Measurements from ENCODE around the gene RPL10.
A peak's percentile ranks its signal among the peaks of the same experiment; 100 is the strongest.

The RPL10 gene

GRCh38 chrX:154367474-154368308 is 30.5 kb upstream of the RPL10 start:
- peaks cover 24% of the 10 kb centered on the region for H3K4me1 ChIP-seq (ENCODE audit: low read depth, poor library complexity, severe bottlenecking)
- peak overlapping the region; percentile 69; the same call in 1 of the 2 replicates for H3K9ac ChIP-seq
- H3K27ac ChIP-seq: peak overlapping the region; percentile 54
- H3K27me3 ChIP-seq (ENCODE audit: insufficient read depth, low read depth): no peaks in the 10 kb centered on the region
- TF ChIP-seq CTCF (conservative IDR thresholded peaks at IDR 0.05; ENCODE audit: low read depth, low read length): no peak
- no peaks in the 10 kb centered on the region; the same call in 1 of the 2 replicates for H3K36me3 ChIP-seq (ENCODE audit: insufficient read depth)
- H2AFZ ChIP-seq (ENCODE audit: low read depth): no peak overlapping the region
- no peak overlapping the region for H3K4me3 ChIP-seq (IDR thresholded peaks at IDR 0.05; ENCODE audit: insufficient read depth, low read depth, low read length)
- peaks cover 44% of the 10 kb centered on the region for H3K79me2 ChIP-seq (ENCODE audit: insufficient read depth, low read depth)
- H3K4me2 ChIP-seq: no peak overlapping the region
- no peaks in the 10 kb centered on the region for H4K20me1 ChIP-seq (ENCODE audit: insufficient read depth)

GRCh38 chrX:154368630-154369448 is 29.3 kb upstream of the RPL10 start:
- TF ChIP-seq CTCF (conservative IDR thresholded peaks at IDR 0.05; ENCODE audit: low read depth, low read length): no peak
- Histone ChIP-seq H3K4me2 (peak overlapping the region; percentile 48; the same call in 1 of the 2 replicates), H3K4me1 (ENCODE audit: low read depth, poor library complexity, severe bottlenecking) (peaks cover 35% of the 10 kb centered on the region), H4K20me1 (ENCODE audit: insufficient read depth) (no peaks in the 10 kb centered on the region), H3K27ac (peak overlapping the region; percentile 54), H3K9ac (peak overlapping the region; percentile 69; the same call in 1 of the 2 replicates), H2AFZ (ENCODE audit: low read depth) (no peak overlapping the region), H3K27me3 (ENCODE audit: insufficient read depth, low read depth) (no peaks in the 10 kb centered on the region), H3K4me3 (IDR thresholded peaks at IDR 0.05; ENCODE audit: insufficient read depth, low read depth, low read length) (no peak overlapping the region), H3K36me3 (ENCODE audit: insufficient read depth) (no peaks in the 10 kb centered on the region; the same call in 1 of the 2 replicates), H3K79me2 (ENCODE audit: insufficient read depth, low read depth) (peaks cover 44% of the 10 kb centered on the region)

GRCh38 chrX:154369449-154370299 is 28.5 kb upstream of the RPL10 start:
- Histone ChIP-seq H3K4me2 (peak overlapping the region; percentile 57), H3K27me3 (ENCODE audit: insufficient read depth, low read depth) (no peaks in the 10 kb centered on the region), H3K36me3 (ENCODE audit: insufficient read depth) (no peaks in the 10 kb centered on the region; the same call in 1 of the 2 replicates), H3K27ac (peak overlapping the region; percentile 74), H3K4me3 (IDR thresholded peaks at IDR 0.05; ENCODE audit: insufficient read depth, low read depth, low read length) (no peak overlapping the region), H3K4me1 (ENCODE audit: low read depth, poor library complexity, severe bottlenecking) (peaks cover 38% of the 10 kb centered on the region), H4K20me1 (ENCODE audit: insufficient read depth) (no peaks in the 10 kb centered on the region), H2AFZ (ENCODE audit: low read depth) (no peak overlapping the region), H3K9ac (peak overlapping the region; percentile 69), H3K79me2 (ENCODE audit: insufficient read depth, low read depth) (peaks cover 44% of the 10 kb centered on the region)
- TF ChIP-seq CTCF (conservative IDR thresholded peaks at IDR 0.05; ENCODE audit: low read depth, low read length): no peak

Measured in KMS-11 (cell line).